Smooth muscle cell (in vitro differentiated cells): Measurements from ENCODE around the gene TEX36. TPM values are rescaled to one million over a fixed set of nuclear protein-coding genes. Genes with fewer than 3 reads are reported as not detected.
"Not testable (repeated sequence)": the region's sequence is repeated elsewhere in the genome, so short reads cannot be mapped to it uniquely, and the experiment has no call there.

Experiments used
- DNase-seq: peaks from one replicate; lab custom pipeline; 2025; ENCODE audit not compliant: unreplicated experiment; lab: John Stamatoyannopoulos, UW
- H2AFZ ChIP-seq: fragments of 200-600 bp; sonication (generic); 2 replicates; pipeline ENCODE4 v1.6.0; 2016; ENCODE audit warnings: antibody characterized with exemption, low read depth, mild to moderate bottlenecking
- H3F3A ChIP-seq: fragments of 200-600 bp; sonication (generic); 2 replicates; pipeline ENCODE4 v1.6.0; 2017; ENCODE audit warnings: antibody characterized with exemption, low read depth
- H3K27ac ChIP-seq: fragments of 200-600 bp; sonication (generic); 2 replicates; pipeline ENCODE4 v1.5.1; 2016; ENCODE audit warnings: low read depth, mild to moderate bottlenecking
- H3K27me3 ChIP-seq: fragments of 200-600 bp; sonication (generic); 2 replicates; pipeline ENCODE4 v1.6.1; 2016; ENCODE audit warnings: low read depth, mild to moderate bottlenecking
- H3K36me3 ChIP-seq: fragments of 200-600 bp; sonication (generic); 2 replicates; pipeline ENCODE4 v1.5.1; 2016; ENCODE audit warnings: low read depth
- H3K4me1 ChIP-seq: fragments of 200-600 bp; sonication (generic); 2 replicates; pipeline ENCODE4 v1.5.1; 2016; ENCODE audit warnings: low read depth
- H3K4me2 ChIP-seq: fragments of 200-600 bp; sonication (generic); 2 replicates; pipeline ENCODE4 v1.6.0; 2016; ENCODE audit warnings: mild to moderate bottlenecking
- H3K4me3 ChIP-seq: fragments of 200-600 bp; sonication (generic); 2 replicates; pipeline ENCODE4 v1.5.1; 2016; ENCODE audit warnings: mild to moderate bottlenecking
- H3K79me2 ChIP-seq: fragments of 200-600 bp; sonication (generic); 2 replicates; pipeline ENCODE4 v1.6.0; 2016; ENCODE audit warnings: low read depth, mild to moderate bottlenecking
- H3K9ac ChIP-seq: fragments of 200-600 bp; sonication (generic); 2 replicates; pipeline ENCODE4 v1.6.0; 2016; ENCODE audit warnings: low read depth
- H3K9me3 ChIP-seq: fragments of 200-600 bp; sonication (generic); replicated peaks from 2 replicates; pipeline ENCODE4 v1.5.1; 2016; ENCODE audit warnings: low read depth
- H4K20me1 ChIP-seq: fragments of 200-600 bp; sonication (generic); 2 replicates; pipeline ENCODE4 v1.6.0; 2016; ENCODE audit warnings: low read depth
- WGBS: methylation state at CpG from one replicate; pipeline ENCODE4 v1.1.7; 2016; ENCODE audit warnings: low lambda C conversion rate; 5-methylcytosine and 5-hydroxymethylcytosine counted together
- polyA plus RNA-seq: library from polyadenylated mRNA; unstranded; fragments of >200 nt; fragmentation: Nextera tagmentation; extraction: Ambion mirVana; gene quantifications from 2 replicates; pipeline ENCODE4 v1.2.1, GENCODE V29; 2016
- total RNA-seq: library from RNA; depleted of rRNA; stranded (reverse); fragments of >200 nt; gene quantifications from 2 replicates; pipeline ENCODE4 v1.2.3, GENCODE V29; 2014
- TF ChIP-seq, protein P1 (sequence below): fragments of 200-600 bp; sonication (generic); IDR thresholded peaks from 2 replicates; pipeline ENCODE4 v1.5.1; 2017; ENCODE audit warnings: borderline replicate concordance, mild to moderate bottlenecking, antibody characterized with exemption; ENCODE audit not compliant: insufficient read depth, poor library complexity, severe bottlenecking

TEX36 gene
- total and polyA plus RNA-seq, 2 experiments from 2014 or later = not detected

DNA sequence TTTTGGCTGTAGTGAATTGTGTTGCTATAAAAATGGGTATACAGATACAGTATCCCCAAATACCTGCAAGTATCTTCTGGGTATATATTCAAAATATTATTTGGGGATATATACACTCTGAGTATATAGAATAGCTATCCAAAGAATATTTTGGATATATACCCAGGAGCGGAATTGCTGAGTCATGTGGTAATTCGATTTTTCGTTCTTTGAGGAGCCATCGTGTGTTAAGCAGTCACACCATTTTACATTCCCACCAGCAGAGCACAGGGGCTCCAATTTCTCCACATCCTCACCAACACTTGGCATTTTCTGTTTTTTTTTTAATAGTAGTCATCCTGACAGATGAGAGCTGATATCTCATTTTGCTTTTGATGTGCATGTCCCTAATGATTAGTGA lies 61.9 kb downstream of the TEX36 start:
- Histone ChIP-seq H3K27me3 (no peaks in the 10 kb centered on the region), H4K20me1 (no peaks in the 10 kb centered on the region), H3K79me2 (no peaks in the 10 kb centered on the region), H2AFZ (no peak overlapping the region), H3K27ac (no peak overlapping the region), H3K9ac (no peak overlapping the region), H3K4me2 (no peak overlapping the region), H3K4me1 (no peaks in the 10 kb centered on the region), H3K9me3 (no peaks in the 10 kb centered on the region), H3F3A (no peaks in the 10 kb centered on the region), H3K36me3 (no peaks in the 10 kb centered on the region), H3K4me3 (no peak overlapping the region)
- TF ChIP-seq, protein P1, sequence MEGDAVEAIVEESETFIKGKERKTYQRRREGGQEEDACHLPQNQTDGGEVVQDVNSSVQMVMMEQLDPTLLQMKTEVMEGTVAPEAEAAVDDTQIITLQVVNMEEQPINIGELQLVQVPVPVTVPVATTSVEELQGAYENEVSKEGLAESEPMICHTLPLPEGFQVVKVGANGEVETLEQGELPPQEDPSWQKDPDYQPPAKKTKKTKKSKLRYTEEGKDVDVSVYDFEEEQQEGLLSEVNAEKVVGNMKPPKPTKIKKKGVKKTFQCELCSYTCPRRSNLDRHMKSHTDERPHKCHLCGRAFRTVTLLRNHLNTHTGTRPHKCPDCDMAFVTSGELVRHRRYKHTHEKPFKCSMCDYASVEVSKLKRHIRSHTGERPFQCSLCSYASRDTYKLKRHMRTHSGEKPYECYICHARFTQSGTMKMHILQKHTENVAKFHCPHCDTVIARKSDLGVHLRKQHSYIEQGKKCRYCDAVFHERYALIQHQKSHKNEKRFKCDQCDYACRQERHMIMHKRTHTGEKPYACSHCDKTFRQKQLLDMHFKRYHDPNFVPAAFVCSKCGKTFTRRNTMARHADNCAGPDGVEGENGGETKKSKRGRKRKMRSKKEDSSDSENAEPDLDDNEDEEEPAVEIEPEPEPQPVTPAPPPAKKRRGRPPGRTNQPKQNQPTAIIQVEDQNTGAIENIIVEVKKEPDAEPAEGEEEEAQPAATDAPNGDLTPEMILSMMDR = no peak
- DNase-seq = no peak
- 92% methylated on average over 4 of the region's 4 CpGs for WGBS

DNA sequence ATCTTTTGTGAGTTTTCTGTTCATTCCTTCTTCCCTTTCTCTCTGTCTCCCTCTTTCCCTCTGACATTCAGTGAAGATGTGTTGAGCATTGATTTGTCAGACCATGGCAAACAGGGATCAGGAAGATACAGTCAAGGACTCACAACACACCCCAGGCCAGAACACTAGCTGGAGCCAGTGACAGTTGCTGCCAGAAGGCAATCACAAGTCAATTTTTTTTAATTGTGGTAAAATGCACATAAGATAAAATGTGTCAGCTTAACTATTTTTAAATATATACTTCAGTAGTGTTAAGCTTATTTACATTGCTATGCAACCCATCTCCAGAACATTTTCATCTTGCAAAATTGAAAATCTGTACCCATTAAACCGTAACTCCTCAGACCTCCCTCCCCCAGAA lies 62.6 kb downstream of the TEX36 start:
- no peak overlapping the region for H2AFZ ChIP-seq
- no peak overlapping the region for H3K4me3 ChIP-seq
- H3K27ac ChIP-seq = no peak overlapping the region
- DNase-seq = no peak
- TF ChIP-seq, protein P1 = no peak
- no peaks in the 10 kb centered on the region for H4K20me1 ChIP-seq
- H3K4me1 ChIP-seq = no peaks in the 10 kb centered on the region
- H3K4me2 ChIP-seq = no peak overlapping the region
- WGBS = 88% methylated on average over 1 of the region's 1 CpG
- no peaks in the 10 kb centered on the region for H3F3A ChIP-seq
- H3K27me3 ChIP-seq = no peaks in the 10 kb centered on the region
- no peak overlapping the region for H3K9ac ChIP-seq
- H3K36me3 ChIP-seq = no peaks in the 10 kb centered on the region
- H3K9me3 ChIP-seq = no peaks in the 10 kb centered on the region
- H3K79me2 ChIP-seq = no peaks in the 10 kb centered on the region

DNA sequence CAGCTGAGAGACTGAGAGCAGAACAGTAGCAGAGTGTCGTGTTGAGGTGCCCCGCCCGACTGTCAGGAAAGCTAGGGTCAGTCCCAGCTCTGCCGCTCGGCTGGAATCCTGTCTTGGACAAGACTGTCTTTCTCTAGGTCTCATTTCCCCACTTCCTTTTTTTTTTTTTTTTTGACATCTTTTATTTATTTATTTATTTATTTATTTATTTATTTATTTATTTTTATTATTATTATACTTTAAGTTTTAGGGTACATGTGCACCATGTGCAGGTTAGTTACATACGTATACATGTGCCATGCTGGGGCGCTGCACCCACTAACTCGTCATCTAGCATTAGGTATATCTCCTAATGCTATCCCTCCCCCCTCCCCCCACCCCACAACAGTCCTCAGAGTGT lies 69.9 kb downstream of the TEX36 start:
- H3F3A ChIP-seq, H4K20me1 ChIP-seq, H3K4me3 ChIP-seq, H3K4me2 ChIP-seq, H3K4me1 ChIP-seq, H2AFZ ChIP-seq, H3K27me3 ChIP-seq, H3K9ac ChIP-seq, H3K27ac ChIP-seq, H3K36me3 ChIP-seq, DNase-seq, H3K79me2 ChIP-seq, H3K9me3 ChIP-seq: not testable (repeated sequence)
- 96% methylated on average over 8 of the region's 8 CpGs for WGBS

DNA sequence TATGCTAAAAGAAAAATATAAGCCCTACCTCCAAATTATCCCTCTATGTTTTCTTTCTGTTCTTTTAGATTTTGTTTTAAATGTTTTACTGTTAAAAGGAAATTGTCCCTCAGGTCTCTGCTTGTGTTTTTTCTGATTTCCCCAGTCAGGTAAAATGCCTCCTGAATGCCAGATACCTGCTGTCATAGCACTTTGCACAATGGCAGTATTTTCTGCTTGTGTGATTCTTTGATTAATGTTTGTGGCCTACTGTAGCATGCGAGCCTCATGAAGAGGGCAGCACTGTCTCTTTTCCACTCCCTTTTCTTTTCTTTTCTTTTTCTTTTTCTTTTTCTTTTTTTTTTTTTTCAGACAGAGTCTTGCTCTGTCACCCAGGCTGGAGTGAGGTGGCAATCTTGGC lies 71.2 kb downstream of the TEX36 start:
- H3K4me2 ChIP-seq = no peak overlapping the region
- no peaks in the 10 kb centered on the region for H3K36me3 ChIP-seq
- H3K79me2 ChIP-seq = no peaks in the 10 kb centered on the region
- 65% methylated on average over 1 of the region's 1 CpG for WGBS
- no peaks in the 10 kb centered on the region for H3K27me3 ChIP-seq
- H3K9me3 ChIP-seq = no peaks in the 10 kb centered on the region
- no peak for DNase-seq
- H3K4me3 ChIP-seq = no peak overlapping the region
- TF ChIP-seq, protein P1 = no peak
- no peak overlapping the region for H3K9ac ChIP-seq
- no peaks in the 10 kb centered on the region for H4K20me1 ChIP-seq
- H3F3A ChIP-seq = no peaks in the 10 kb centered on the region
- no peak overlapping the region for H2AFZ ChIP-seq
- no peaks in the 10 kb centered on the region for H3K4me1 ChIP-seq
- no peak overlapping the region for H3K27ac ChIP-seq
